ENCODE measurements around the gene REV1.

REV1 gene

DNA sequence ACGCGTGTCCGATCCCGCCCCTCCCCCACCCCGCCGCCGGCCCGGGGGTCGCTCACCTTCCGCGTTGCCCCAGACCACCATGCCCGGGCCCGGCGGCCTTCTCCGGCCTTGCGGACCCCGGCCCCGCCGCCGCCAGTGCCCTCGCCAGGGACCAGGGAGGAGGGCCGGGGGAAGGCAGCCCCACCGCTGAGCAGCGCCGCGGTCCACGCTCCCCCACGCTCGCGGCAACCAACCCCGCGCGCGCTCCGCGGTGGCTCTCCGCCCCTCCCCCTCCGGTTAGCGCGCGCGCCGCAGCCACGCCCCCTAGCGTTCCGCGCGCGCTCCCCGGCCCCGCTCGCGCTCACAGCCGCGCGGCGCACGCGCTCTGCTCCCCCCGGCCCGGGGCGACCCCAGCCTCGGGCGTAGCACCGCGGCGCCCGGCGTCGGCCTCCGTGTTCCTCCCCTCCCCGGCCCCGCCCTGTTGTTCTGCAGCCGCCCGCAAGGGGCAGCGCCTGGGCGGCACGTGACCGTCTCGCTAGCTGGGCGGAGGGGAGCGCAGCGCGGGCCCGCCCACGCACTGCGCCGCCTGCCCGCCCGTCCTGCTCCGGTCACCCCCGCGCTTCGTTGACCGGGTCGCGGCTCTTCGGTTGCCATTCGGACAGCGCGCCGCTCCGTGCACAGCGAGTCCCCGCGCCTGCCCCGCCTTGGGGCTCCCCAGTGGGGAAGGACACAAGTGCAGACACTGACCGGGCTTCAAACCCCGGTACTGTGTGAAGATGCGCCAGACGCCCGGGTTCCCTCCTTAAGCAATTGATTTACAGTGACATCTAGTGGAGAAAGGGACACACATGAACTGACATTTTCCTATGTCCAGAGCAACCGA, at the start of gene REV1:
Gene REV1 (minus strand): TSS at position 257 of the 862 bp plus-strand sequence. CDS start 25,042 bp downstream, outside the sequence.
- TF ChIP-seq GATA3 (IDR thresholded peaks at IDR 0.05; ENCODE audit: low read depth, low read length) = no peak
- TF ChIP-seq GATA2 (IDR thresholded peaks at IDR 0.05; ENCODE audit: low read depth, low read length) = no peak

DNA sequence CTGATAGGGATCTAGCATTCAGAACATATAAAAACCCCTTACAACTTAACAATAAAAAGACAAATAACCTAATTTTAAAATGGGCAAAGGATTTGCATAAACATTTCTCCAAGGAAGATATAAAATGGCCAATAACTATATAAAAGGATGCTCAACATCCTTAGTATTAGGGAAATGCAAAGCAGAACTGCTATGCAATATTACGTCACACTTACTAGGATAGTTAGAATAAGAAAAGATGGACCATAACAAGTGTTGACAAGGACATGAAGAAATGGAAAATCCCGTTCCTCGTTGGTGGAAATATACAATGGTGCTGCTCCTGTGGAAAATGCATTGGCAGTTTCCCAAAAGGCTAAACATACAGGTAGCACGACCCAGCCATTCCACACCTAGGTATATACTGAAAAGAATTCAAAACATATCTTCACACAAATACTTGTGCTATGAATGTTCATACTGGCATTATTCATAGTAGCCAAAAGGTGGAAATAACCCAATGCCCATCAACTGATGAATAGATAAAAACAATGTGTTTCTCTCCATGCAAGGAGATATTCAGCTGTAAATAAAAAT, 48.2 kb upstream of the REV1 start:
- TF ChIP-seq GATA2 (IDR thresholded peaks at IDR 0.05; ENCODE audit: low read depth, low read length) = no peak
- TF ChIP-seq GATA3 (IDR thresholded peaks at IDR 0.05; ENCODE audit: low read depth, low read length) = no peak

DNA sequence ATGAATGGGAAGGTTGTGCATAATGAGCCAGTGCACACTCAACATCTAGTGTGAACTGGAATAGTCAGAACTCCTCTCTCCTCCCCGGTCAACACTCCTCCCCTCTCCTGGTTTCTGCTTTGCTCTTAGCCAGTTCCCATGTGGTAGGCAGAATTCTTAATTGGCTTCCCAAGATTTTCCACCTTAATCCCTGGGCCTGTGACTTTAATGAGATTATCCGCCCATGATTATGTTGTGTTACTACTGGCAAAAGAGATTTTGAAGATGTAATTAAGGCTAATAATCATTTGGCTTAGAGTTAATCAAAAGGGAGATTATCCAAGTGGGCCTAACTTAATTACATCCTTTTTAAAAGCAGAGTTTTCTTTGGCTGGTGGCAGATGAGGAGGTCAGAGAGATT, 34.2 kb upstream of the REV1 start:
- TF ChIP-seq GATA3 (IDR thresholded peaks at IDR 0.05; ENCODE audit: low read depth, low read length) (no peak), GATA2 (IDR thresholded peaks at IDR 0.05; ENCODE audit: low read depth, low read length) (no peak)

DNA sequence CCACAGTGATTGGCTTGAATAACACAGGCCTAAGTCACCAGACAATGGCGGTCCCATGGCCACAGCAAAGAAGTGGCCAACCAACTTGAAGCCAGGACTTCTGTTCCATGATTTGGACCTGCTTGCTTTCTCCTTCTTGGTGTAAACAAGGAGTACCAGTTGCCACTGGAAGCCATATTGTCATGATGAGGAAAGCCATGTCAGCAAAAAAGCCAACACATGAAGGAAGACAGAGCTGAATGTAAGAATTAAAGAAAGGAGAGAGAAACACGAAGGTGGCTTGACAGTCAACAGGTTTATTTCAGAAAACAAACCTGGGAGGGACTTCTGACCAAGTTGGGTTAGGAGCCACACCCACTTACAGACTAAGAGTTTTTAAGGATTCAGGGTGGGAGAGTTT, 32.3 kb upstream of the REV1 start:
- TF ChIP-seq GATA2 (IDR thresholded peaks at IDR 0.05; ENCODE audit: low read depth, low read length) (no peak), GATA3 (IDR thresholded peaks at IDR 0.05; ENCODE audit: low read depth, low read length) (no peak)

DNA sequence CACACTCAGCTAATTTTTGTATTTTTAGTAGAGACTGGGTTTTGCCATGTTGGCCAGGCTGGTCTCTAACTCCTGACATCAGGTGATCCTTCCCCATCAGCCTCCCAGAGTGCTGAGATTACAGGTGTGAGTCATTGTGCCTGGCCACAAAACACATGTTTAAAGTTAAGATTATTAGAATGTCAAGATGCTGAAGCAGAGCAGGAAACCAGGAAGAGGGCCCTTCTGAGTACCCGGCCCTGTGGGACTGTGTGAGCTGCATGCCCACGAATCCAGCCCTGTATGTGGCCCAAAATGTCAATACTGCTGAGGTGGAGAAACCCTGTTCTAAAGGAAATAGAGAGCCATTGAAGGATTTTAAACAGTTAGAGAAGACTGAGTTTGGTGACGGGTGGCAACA, 31.0 kb upstream of the REV1 start:
- no peak for TF ChIP-seq GATA3 (IDR thresholded peaks at IDR 0.05; ENCODE audit: low read depth, low read length)
- no peak for TF ChIP-seq GATA2 (IDR thresholded peaks at IDR 0.05; ENCODE audit: low read depth, low read length)

DNA sequence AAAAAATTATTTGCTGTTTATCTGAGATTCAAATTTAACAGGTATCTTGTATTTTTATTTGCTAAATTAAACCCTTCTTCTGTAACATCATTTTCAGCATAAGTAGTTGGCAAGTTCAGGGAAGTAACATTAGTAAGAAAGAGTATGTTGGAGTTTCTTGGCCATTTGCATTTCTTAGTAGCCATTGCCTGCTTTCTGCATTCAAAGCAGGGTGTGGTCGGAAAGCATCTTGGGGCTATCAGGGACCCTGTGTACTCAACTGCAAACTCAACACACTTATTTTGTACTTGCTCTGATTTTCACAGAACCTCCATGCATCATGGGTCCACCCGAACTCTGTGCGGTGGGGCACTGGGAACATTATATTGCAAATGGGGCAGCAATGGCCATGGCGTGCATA, 30.4 kb upstream of the REV1 start:
- TF ChIP-seq GATA2 (IDR thresholded peaks at IDR 0.05; ENCODE audit: low read depth, low read length) (no peak), GATA3 (IDR thresholded peaks at IDR 0.05; ENCODE audit: low read depth, low read length) (no peak)

DNA sequence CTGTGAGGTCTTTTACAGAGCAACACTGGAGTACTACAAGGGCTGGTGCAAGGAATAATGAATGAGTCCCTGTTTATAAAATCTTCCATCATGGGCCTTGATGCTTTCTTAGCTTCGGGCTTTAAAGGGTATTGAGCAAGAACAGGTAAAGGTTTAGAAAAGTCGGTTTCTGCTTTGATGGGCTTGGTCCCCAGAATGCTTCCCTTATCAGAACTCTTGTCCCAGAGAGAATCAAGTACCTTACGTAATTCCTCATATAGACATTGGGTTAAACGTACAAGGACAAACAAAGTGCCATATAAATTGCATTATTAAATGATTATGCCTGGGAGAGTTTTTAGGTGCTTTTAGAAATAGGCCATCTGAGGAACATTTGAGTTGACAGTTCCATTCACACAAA, 24.5 kb upstream of the REV1 start:
- TF ChIP-seq GATA2 (IDR thresholded peaks at IDR 0.05; ENCODE audit: low read depth, low read length) = no peak
- no peak for TF ChIP-seq GATA3 (IDR thresholded peaks at IDR 0.05; ENCODE audit: low read depth, low read length)

DNA sequence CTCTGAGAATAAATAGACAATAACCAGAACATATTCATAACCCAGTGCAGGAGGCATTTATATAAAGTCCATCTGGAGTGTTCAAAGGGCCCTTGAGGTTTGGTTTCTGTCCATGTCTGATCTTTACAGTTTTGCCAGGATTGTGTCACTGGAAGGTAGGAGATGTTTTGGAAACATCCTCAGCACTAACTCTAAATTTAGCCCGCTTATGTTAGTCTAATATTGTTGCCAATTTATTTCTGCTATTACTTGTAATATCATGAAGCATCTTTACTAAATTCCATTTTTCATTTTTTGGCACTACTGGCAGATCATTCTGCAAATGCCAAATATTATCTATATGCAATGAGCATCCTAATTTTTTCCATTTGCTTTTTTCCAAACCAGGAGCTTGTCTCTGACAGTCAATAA, 22.4 kb upstream of the REV1 start:
- no peak for TF ChIP-seq GATA2 (IDR thresholded peaks at IDR 0.05; ENCODE audit: low read depth, low read length)
- no peak for TF ChIP-seq GATA3 (IDR thresholded peaks at IDR 0.05; ENCODE audit: low read depth, low read length)

DNA sequence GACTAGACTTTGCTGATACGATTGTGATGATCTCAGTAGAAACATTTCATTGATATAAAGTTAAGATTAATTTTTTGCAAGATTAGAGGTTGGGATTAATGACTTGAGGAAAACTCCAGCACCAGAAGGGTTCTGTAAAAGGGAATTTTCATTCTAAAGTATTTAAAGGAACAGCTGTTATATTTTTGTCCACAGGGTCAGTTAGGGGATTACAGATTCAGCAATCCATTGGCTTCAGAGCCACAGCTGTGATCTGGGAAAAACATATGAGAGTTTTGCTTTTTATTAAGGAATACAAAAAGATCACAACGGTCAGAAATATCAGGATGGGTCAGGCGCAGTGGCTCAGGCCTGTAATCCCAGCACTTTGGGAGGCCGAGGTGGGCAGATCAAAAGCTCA, 19.6 kb upstream of the REV1 start:
- TF ChIP-seq GATA2 (IDR thresholded peaks at IDR 0.05; ENCODE audit: low read depth, low read length) = no peak
- TF ChIP-seq GATA3 (IDR thresholded peaks at IDR 0.05; ENCODE audit: low read depth, low read length) = no peak

DNA sequence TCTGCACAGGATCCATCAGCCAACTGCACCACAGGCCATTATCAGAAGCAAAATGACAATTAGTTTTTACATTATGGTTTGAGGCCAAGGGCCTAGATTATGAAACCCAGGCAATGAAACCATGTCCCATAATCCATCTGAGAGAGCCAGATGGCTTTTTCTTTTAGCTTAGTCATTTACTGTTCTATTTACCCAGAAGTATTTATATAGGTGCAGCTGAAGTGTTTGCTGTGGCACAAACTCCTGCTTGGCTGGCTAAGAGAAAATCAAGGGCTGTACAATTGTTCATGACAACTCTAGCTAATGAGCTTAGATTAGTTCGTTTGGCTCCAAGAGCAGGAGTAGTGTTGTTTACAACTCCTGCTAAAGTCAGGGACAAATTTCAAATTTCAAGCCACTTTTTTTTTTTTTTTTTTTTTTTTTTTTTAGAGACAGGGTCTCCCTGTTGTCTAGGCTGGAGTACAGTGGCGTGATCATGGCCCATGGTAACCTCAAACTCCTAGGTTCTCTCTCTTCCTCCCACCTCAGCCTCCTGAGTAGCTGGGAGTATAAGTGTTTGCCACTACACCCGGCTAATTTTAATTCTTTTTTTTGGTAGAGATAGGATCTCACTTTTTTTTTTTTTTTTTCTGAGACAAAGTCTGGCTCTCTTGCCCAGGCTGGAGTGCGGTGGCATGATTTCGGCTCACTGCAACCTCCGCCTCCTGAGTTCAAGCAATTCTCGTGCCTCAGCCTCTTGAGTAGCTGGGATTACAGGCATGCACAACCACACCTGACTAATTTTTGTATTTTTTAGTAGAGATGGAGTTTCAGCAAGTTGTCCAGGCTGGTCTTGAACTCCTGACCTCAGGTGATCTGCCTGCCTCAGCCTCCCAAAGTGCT, 18.4 kb upstream of the REV1 start:
- TF ChIP-seq GATA3 (IDR thresholded peaks at IDR 0.05; ENCODE audit: low read depth, low read length) (no peak), GATA2 (IDR thresholded peaks at IDR 0.05; ENCODE audit: low read depth, low read length) (no peak)

DNA sequence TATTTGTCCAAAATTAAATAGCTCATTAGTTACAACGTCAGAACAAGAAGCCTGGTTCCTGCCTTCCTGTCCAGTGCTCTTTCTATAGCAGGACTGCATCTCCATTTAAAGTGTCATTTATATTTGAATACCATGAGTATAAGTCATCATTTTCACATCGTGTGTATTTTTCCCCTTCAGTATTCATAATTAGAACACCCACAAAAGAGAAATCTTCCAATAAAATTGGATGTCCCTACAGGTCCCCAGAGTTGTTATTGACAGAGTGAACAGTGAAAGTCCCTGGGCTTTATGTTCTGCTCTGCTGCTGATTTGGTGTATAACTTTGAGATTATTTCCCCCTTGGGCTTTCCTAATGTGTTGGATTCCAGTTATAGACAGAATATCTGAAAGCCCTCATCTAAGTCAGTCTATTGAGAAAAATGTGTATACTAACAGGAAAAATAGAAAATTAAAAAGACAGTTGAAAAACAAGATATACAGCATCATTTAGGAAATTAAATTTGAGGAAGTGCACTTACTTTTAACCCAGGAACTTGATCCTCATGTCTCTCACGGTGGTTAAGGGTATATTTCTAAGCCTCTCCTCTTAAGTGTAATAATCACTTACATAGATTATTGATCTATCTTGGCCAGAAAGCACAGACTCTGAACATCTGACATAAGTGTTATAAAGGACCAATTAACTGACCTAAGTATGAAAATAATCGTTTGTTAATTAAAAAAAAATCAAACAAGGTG, 15.2 kb upstream of the REV1 start:
- no peak for TF ChIP-seq GATA2 (IDR thresholded peaks at IDR 0.05; ENCODE audit: low read depth, low read length)
- no peak for TF ChIP-seq GATA3 (IDR thresholded peaks at IDR 0.05; ENCODE audit: low read depth, low read length)

DNA sequence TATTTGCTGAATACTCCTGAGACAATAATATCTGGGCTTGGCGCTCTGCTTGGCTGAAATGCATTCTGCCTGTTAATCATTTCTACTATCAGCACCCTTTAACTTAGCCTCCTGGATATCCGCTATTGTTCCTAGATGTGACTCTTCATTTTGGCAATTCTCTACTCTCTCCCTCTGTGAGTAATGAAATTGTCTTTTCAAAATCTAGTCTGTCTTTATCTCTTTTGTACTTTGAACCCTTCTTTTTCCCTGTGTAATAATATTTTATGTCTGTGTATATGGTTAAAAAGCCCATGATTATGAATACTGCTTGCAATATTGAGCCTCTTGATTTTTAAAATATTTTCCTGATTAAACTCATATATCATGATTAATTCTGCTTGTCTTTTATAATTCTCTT, 6.2 kb upstream of the REV1 start:
- TF ChIP-seq GATA3 (IDR thresholded peaks at IDR 0.05; ENCODE audit: low read depth, low read length) (no peak), GATA2 (IDR thresholded peaks at IDR 0.05; ENCODE audit: low read depth, low read length) (no peak)

DNA sequence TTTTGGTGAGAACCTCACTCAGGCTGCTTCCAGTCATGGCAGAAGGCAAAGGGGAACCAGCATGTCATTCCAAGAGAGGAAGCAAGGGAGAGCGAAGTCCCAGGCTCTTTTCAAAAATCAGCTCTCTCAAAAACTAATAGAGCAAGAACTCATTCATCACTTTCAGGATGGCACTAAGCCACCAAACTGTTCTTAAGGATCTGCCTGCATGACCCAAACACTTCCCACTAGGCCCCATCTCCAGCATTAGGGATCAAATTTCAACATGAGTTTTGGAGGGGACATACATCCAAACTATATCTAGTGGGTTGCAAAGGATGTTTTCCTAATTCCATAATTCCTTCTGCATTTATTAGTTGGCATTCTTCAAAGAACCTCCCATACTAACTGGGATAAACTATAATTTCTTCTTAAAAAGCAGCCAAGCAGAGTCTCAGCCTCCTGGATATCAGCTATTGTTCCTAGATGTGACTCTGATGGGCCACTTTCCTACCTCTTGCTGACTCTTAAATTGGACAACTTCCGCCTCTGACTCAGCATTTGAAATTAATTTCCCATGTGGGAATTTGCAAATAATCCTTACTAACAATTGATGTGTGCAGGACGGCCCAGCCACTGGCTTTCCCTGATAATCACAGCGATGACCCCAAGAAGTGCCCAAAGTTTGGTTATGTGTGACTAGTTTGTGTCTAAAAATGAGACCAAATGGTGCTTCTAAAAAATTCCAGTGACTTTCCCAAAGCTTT, 5.5 kb upstream of the REV1 start:
- TF ChIP-seq GATA3 (IDR thresholded peaks at IDR 0.05; ENCODE audit: low read depth, low read length) (no peak), GATA2 (IDR thresholded peaks at IDR 0.05; ENCODE audit: low read depth, low read length) (no peak)

Measured in SH-SY5Y (cell line).